HG02938 (cell line): Measurements from ENCODE around the gene HCRTR2.
"Not testable (repeated sequence)": the region's sequence is repeated elsewhere in the genome, so short reads cannot be mapped to it uniquely, and the experiment has no call there.

Source experiments
- ATAC-seq: cut with Tn5 transposase; IDR thresholded peaks from one replicate; pipeline ENCODE4 v1.9.1; 2021; ENCODE audit warnings: mild to moderate bottlenecking, moderate library complexity; ENCODE audit not compliant: unreplicated experiment

The HCRTR2 gene

DNA sequence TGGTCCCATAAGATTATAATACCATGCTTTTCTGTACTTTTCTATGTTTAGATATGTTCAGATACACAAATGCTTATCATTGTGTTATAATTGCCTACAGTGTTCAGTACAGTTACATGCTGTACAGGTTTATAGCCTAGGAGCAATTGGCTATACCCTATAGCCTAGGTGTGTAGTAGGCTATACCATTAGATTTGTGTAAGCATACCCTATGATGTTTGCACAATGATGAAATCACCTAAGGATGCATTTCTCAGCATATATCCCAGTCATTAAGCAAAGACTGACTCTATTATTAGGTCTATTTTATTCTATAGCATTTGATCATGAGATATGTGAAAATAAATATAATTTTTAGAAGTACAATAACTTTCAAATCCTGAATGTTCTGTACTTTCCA, 36.6 kb downstream of the HCRTR2 start:
- ATAC-seq, result no peak

- ATAC-seq, result no peak
These were observed 37.8 kb downstream of the HCRTR2 start for GRCh38 chr6:55212156-55212555.

GRCh38 chr6:55220961-55221360, 46.6 kb downstream of the HCRTR2 start:
- ATAC-seq, result no peak

DNA sequence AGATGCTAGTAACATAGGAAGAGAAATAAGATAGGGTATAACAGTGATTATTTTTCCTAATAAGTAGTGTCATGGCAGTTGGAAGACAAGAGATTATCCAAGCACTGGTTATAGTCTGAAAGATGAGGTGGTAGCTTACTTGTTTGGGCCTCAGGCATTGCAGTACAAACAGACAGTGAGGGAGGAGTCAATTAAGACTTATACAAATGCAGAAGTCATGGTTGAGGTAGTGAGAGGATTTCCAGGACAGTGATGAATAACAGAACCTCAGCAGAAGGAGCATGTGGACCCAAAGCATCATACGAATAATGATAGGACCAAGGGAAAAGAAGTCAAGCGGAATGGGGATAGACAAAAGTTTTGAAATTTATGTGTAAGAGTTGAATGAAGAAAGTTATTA, 53.5 kb downstream of the HCRTR2 start:
- no peak for ATAC-seq

GRCh38 chr6:55239099-55239498, 64.8 kb downstream of the HCRTR2 start:
- ATAC-seq, result no peak

DNA sequence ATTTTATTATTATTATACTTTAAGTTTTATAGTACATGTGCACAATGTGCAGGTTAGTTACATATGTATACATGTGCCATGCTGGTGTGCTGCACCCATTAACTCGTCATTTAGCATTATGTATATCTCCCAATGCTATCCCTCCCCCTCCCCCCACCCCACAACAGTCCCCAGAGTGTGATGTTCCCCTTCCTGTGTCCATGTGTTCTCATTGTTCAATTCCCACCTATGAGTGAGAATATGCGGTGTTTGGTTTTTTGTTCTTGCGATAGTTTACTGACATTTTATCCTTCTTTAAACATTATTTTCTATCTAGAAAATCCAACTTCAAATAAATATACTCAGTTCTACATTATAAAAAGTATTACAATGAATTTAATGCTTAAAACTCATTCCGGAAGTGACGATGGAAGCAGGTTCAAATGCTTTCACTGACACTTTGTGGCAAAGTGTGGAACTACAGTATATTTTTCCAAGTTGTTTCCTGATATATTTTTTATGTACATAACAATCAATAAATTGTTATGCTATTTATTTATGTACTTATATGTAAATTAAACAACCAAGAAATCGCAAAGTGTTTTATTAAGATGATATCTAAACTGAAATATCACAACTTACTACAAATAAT, 66.8 kb downstream of the HCRTR2 start:
- ATAC-seq, result not testable (repeated sequence)

- no peak for ATAC-seq
These were observed 76.1 kb downstream of the HCRTR2 start for GRCh38 chr6:55250400-55250799.

- no peak for ATAC-seq
These were observed 80.8 kb downstream of the HCRTR2 start for GRCh38 chr6:55255113-55255512.

GRCh38 chr6:55260181-55260580, 85.9 kb downstream of the HCRTR2 start:
- ATAC-seq, result no peak

DNA sequence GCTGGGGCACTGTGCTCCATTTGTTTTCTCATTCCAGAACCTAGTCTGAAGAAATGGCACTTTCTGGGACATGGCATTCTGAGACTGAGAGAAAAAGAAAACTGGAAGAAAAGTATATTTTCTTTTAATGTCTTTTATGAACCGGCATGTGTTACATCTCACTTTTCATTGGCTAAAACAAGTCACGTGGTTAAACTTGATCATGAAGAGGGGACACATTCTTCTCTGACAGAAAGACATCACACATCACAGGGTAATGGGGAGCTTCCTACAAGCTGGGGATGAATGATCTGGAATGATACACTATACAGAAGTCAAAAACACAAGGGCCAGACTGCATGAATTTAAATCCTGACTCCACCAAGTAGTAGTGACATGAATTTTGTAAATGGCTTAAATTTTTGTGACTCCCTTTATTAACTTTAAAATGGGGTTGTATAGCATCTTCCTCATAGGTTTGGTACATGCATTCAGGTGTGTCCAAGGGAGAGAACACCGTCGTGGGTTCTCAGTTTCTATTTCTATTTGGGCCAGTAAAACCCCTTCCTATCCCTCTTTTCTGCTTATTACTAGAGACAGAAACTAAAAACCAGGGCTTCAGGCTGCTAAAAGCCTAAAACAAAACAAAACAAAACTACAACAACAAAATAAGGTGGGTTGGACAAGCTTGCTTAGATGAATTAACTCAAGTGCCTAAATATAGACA, 91.2 kb downstream of the HCRTR2 start:
- ATAC-seq, result no peak

DNA sequence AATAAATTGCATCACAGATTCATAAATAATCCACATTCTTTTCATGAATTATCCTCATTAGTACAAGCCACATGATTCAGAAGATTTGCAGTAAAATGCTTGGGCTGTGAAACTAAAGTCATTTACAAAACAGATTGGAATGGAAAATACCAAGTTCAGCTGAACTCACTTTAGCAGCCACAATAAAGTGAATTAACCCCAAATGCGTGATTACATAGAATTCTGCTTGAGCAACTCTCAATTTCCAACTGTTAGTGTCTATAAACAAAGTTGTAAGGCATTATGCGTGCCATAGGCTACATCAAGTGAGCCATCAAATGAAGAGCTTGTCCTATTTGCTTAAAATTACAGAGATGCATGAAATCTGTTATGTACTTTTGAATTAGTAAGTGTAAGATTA, 92.6 kb downstream of the HCRTR2 start:
- ATAC-seq, result no peak

- ATAC-seq, result peak; percentile 76
These were observed 102.6 kb downstream of the HCRTR2 start for GRCh38 chr6:55276745-55277530.

DNA sequence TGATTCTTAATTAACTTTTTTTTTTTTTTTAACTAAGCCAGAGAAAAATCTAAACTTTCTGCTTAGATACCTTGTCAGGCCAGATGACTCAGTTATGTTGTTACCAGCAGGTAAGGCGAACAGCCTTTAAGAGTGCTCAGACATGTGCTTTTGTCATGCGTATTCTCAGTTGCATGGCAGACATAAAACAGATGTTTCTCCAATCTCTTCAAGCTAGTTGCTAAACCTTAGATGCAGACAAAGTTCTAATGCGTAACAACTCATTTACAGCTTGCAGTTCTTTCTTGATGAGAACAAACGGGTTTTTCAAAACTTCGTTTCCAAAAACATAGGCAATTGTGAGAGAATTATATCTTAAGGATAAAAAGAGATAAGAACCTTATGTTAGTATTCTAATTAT, 103.3 kb downstream of the HCRTR2 start:
- ATAC-seq, result no peak

GRCh38 chr6:55281215-55281614, 106.9 kb downstream of the HCRTR2 start:
- no peak for ATAC-seq

DNA sequence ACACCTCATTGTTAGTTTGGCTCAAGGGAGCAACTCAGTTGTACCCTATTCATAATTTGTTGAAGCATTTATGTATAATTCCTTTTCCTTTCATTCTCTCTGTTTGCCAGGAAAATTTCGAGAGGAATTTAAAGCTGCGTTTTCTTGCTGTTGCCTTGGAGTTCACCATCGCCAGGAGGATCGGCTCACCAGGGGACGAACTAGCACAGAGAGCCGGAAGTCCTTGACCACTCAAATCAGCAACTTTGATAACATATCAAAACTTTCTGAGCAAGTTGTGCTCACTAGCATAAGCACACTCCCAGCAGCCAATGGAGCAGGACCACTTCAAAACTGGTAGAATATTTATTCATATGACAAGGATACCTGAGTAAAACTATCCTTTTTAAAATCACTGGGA, 107.8 kb downstream of the HCRTR2 start:
- no peak for ATAC-seq

DNA sequence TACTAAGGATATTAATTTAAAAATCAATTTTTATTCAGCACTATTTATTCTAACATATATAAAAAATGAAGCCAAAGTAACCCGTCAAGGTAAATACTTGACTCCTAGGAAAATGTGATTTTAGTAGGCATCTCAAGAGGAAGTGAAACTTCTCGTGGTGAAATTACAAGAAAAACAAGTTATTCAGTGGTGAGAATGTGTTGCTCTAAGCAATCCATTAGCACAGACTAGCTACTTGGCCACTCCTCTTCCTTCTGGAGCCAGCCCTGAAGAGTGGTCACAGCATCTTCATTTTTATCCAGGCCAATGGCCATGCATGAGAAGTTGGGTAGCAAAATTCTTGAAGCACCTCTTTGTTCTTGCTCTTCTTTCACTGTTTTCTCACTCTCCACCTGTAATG, 112.5 kb downstream of the HCRTR2 start:
- ATAC-seq, result peak; percentile 71

GRCh38 chr6:55290736-55291135, 116.4 kb downstream of the HCRTR2 start:
- no peak for ATAC-seq

DNA sequence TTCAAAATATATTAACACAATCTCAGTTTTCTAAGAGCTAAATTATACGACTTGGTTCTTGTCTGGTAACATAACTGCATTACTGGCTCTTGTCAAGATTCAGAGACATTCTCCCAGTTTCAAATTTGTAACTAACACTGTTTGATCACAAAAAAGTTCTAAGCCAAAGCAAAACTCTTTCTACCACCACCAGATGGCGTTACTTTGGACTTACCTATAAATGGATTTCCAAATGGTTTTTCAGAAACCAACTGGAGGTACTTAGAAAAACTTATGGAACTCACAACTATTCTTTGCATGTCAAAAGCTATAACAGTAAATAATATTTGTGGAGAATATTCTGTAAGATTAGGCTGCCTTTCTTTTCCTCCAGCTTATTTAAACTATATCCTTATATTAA, 118.8 kb downstream of the HCRTR2 start:
- ATAC-seq, result no peak

- not testable (repeated sequence) for ATAC-seq
These were observed 122.9 kb downstream of the HCRTR2 start for GRCh38 chr6:55297214-55297613.

- no peak for ATAC-seq
These were observed 125.1 kb downstream of the HCRTR2 start for GRCh38 chr6:55299286-55299985.

GRCh38 chr6:55304747-55305146, 130.4 kb downstream of the HCRTR2 start:
- no peak for ATAC-seq
